Left lung (tissue), 10 donors: ENCODE measurements around the gene SENP7. TPM values are rescaled to one million over a fixed set of nuclear protein-coding genes. Genes with fewer than 3 reads are reported as not detected.

Source experiments
- ATAC-seq: fragments of 200-7000 bp; cut with Tn5 transposase; one replicate; pipeline ENCODE4 v1.9.1; 2020; ENCODE audit warnings: moderate library complexity
- DNase-seq, 4 donors: peaks; one replicate each; pipeline ENCODE4 v3.0.0-alpha.2; 2013 to 2020
- H3K27ac ChIP-seq, 2 donors: fragments of 200-600 bp; sonication (generic) in 1 of 2; one replicate each; pipeline versions ENCODE4 v1.5.0 to v1.8.0; 2020 to 2021
- H3K27me3 ChIP-seq, 2 donors: fragments of 200-600 bp; sonication (generic) in 1 of 2; one replicate each; pipeline versions ENCODE4 v1.5.0 to v1.8.0; 2020 to 2021
- H3K36me3 ChIP-seq, 2 donors: fragments of 200-600 bp; sonication (generic) in 1 of 2; one replicate each; pipeline versions ENCODE4 v1.5.0 to v1.8.0; 2020 to 2021
- H3K4me1 ChIP-seq, 2 donors: fragments of 200-600 bp; one replicate each; pipeline ENCODE4 v1.8.0; 2021
- H3K4me3 ChIP-seq, 2 donors: fragments of 200-600 bp; sonication (generic) in 1 of 2; one replicate each; pipeline versions ENCODE4 v1.5.0 to v1.8.0; 2020 to 2021; ENCODE audit warnings: mild to moderate bottlenecking in 1 of 2
- H3K9me3 ChIP-seq, 2 donors: fragments of 200-600 bp; sonication (generic) in 1 of 2; one replicate each; pipeline versions ENCODE4 v1.5.0 to v1.8.0; 2020 to 2021
- intact Hi-C, 2 donors: fragments of 100-400 bp; cut with DNase I; formaldehyde crosslinking; loops; one replicate each; pipeline versions ENCODE4 v1.11.2 to v1.14.2; 2022
- polyA plus RNA-seq, 6 donors: library from polyadenylated mRNA; unstranded; fragments of 120-200 nt; gene quantifications; one replicate each; pipeline ENCODE4 v1.2.1, GENCODE V29; 2013; ENCODE audit not compliant: insufficient read length in 6 of 6
- total RNA-seq, 2 donors: library from RNA; stranded (reverse); fragmentation: NEBNext Ultra II Directional; extraction: Animal tissue kit (Norgen Biotek cat#: 25700); gene quantifications; one replicate each; pipeline ENCODE4 v1.2.1, GENCODE V29; 2021
- TF ChIP-seq, protein P1 (sequence below), 2 donors: fragments of 200-600 bp; sonication (generic) in 1 of 2; IDR thresholded peaks; one replicate each; pipeline versions ENCODE4 v1.5.0 to v1.8.0; 2021; ENCODE audit warnings: antibody characterized with exemption in 2 of 2
- donor health status: DM: no; HTN: yes; CAD: no.
- donor health status: DM: no; HTN: no; CAD: no.

The SENP7 gene
- total and polyA plus RNA-seq, 8 donors: 13.2 to 106 (median 98.4) TPM

DNA sequence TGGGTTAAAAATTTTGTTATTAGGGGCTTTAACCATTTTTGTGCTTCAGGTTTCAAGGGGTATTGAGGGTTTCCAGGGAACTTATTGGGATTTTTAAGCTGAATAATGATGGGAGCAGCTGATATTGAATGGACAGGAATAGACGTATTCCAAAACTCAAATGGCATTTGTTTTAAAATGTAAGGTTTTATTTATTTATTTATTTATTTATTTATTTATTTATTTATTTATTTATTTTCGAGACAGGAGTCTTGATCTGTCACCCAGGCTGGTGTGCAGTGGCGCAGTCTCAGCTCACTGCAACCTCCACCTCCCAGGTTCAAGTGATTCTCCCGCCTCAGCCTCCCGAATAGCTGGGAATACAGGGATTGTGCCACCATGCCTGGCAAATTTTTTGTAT, 22.2 kb upstream of the SENP7 start:
- no peaks in the 10 kb centered on the region for H3K27me3 ChIP-seq
- intact Hi-C loops: no loop called here
- H3K9me3 ChIP-seq: peaks cover 0 to 1% of the 10 kb centered on the region in 2 donors
- H3K4me1 ChIP-seq: no peaks in the 10 kb centered on the region
- DNase-seq (no peak), ATAC-seq (no peak)
- H3K27ac ChIP-seq: no peak overlapping the region
- TF ChIP-seq, protein P1, sequence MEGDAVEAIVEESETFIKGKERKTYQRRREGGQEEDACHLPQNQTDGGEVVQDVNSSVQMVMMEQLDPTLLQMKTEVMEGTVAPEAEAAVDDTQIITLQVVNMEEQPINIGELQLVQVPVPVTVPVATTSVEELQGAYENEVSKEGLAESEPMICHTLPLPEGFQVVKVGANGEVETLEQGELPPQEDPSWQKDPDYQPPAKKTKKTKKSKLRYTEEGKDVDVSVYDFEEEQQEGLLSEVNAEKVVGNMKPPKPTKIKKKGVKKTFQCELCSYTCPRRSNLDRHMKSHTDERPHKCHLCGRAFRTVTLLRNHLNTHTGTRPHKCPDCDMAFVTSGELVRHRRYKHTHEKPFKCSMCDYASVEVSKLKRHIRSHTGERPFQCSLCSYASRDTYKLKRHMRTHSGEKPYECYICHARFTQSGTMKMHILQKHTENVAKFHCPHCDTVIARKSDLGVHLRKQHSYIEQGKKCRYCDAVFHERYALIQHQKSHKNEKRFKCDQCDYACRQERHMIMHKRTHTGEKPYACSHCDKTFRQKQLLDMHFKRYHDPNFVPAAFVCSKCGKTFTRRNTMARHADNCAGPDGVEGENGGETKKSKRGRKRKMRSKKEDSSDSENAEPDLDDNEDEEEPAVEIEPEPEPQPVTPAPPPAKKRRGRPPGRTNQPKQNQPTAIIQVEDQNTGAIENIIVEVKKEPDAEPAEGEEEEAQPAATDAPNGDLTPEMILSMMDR (IDR thresholded peaks at IDR 0.05): no peak
- H3K4me3 ChIP-seq: no peak overlapping the region
- H3K36me3 ChIP-seq: no peaks in the 10 kb centered on the region

GRCh38 chr3:101533603-101533968, 20.6 kb upstream of the SENP7 start:
- no peaks in the 10 kb centered on the region for H3K4me1 ChIP-seq
- no peak overlapping the region for H3K27ac ChIP-seq
- no peak overlapping the region for H3K4me3 ChIP-seq
- ATAC-seq (no peak), DNase-seq (no peak)
- H3K36me3 ChIP-seq: no peaks in the 10 kb centered on the region
- intact Hi-C loops: no loop called here
- H3K27me3 ChIP-seq: no peaks in the 10 kb centered on the region
- peaks cover 0 to 3% of the 10 kb centered on the region in 2 donors for H3K9me3 ChIP-seq
- TF ChIP-seq, protein P1 (IDR thresholded peaks at IDR 0.05): no peak

DNA sequence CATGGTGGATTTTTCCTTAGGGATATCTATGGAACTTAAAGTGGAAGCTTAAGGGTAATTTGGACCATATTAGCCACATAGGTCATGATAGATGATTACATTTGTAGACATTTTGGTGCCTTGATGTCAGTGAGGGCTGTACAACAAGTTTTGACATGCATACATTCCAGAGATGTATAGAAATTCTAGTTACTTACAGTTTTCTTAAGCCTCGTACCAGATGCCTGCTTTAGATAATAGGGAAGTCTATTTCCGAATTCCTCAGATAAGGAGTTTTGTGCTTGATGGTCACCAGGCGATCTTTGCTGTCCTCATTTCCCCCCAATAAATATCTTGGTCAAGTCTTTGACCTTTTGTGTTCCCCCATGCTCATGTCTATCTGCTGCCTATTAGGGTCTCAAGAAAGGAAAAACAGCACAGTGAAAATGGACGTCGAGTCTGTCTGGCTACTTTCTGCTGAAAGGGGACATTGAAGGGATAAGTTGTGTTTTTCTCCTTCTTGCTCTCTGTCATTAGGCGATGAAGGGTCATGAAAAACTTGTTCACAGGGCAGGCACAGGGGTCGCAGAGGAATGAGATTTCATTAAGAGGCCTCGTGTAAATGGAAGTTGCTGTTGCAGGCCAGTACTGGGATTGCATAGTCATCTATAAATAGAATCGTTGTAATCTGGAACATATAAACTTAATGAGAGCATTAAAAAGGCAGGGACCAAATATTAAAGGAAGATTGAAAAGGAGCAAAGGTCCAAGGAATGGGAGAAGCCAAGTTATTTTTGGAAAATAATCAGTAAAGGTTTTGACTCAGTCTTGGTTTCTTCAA, 20.0 kb upstream of the SENP7 start:
- Histone ChIP-seq H3K4me1 (no peaks in the 10 kb centered on the region), H3K36me3 (no peaks in the 10 kb centered on the region), H3K27me3 (no peaks in the 10 kb centered on the region), H3K4me3 (no peak overlapping the region), H3K27ac (no peak overlapping the region), H3K9me3 (peaks cover 0 to 3% of the 10 kb centered on the region in 2 donors)
- TF ChIP-seq, protein P1 (IDR thresholded peaks at IDR 0.05): no peak
- intact Hi-C loops: no loop called here
- DNase-seq: no peak
- no peak for ATAC-seq

DNA sequence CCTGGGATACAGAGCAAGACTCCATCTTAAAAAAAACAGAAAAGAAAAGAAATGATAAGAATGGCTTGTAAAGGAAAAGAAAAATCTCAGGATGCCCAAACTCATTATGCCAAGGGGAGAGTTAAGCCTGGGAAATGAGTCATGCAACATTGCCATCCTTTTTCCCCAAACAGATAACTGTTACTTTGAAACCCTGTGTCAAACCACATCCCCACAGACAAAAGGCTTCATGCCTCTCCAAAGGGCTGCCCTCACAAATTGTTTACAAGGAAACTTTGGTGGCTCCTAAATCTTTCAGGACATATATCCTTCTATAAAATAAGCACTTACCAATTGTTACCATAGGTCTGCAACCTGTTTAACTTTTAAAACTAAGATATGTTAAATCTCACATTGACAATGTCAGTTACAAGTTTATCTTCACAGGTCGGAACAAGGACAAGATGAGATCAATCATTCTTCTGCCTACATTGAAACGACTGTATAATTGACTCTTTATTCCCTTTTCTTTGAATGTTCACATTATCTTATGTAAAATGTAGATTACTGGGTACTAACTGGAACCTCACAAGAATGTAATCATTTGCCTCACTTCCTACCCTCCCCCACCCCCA, 18.6 kb upstream of the SENP7 start:
- intact Hi-C loops: no loop called here
- ATAC-seq: no peak

DNA sequence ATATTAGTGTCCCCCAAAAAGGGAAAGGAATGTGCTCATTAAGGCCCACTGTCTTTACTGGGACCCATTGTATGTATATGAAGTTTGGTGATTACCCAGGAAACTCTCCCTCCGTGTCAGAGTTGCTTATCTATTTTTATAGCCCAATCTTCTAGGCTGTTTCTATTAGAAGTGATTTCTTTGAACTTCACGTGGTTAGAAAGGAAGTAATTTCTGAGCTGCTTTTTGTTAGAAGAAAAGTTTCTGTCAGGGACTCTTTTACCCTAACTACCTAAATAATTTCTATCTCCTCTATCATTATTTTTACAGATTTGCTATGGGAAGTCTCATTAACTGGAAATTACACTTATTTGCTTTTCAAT, 17.7 kb upstream of the SENP7 start:
- intact Hi-C loops: no loop called here
- peaks cover 0 to 3% of the 10 kb centered on the region in 2 donors for H3K9me3 ChIP-seq
- no peak for ATAC-seq
- no peaks in the 10 kb centered on the region for H3K36me3 ChIP-seq
- no peak overlapping the region for H3K4me3 ChIP-seq
- TF ChIP-seq, protein P1 (IDR thresholded peaks at IDR 0.05): no peak
- H3K27ac ChIP-seq: no peak overlapping the region
- DNase-seq: no peak
- H3K4me1 ChIP-seq: no peaks in the 10 kb centered on the region
- no peaks in the 10 kb centered on the region for H3K27me3 ChIP-seq

More for the DNA sequence above, 18.6 kb upstream of the SENP7 start:
- H3K9me3 ChIP-seq: peaks cover 0 to 3% of the 10 kb centered on the region in 2 donors
- no peaks in the 10 kb centered on the region for H3K27me3 ChIP-seq
- DNase-seq: no peak
- TF ChIP-seq, protein P1 (IDR thresholded peaks at IDR 0.05): no peak
- H3K4me1 ChIP-seq: no peaks in the 10 kb centered on the region
- H3K36me3 ChIP-seq: no peaks in the 10 kb centered on the region
- no peak overlapping the region for H3K4me3 ChIP-seq
- no peak overlapping the region for H3K27ac ChIP-seq
